Sigmoid colon (tissue), 4 donors: ENCODE data around the gene ARHGAP15.

ENCODE experiments used
- POLR2A ChIP-seq, 2 donors: fragments of 450-650 bp; IDR thresholded peaks; one replicate each; pipeline ENCODE4 v1.6.1; 2016; ENCODE audit warnings: antibody characterized with exemption in 2 of 2, mild to moderate bottlenecking in 2 of 2, moderate library complexity in 2 of 2
- POLR2AphosphoS5 ChIP-seq, 4 donors: sonication (generic); formaldehyde crosslinking; IDR thresholded peaks; one replicate each; pipeline ENCODE4 v1.6.1; 2017; ENCODE audit warnings: antibody characterized with exemption in 4 of 4
- TF ChIP-seq, protein P1 (sequence below), 4 experiments: fragments of 450-650 bp in 3 of 4; fragments of 200-600 bp in 1 of 4; IDR thresholded peaks; one replicate each; pipeline ENCODE4 v1.5.1; 2016 to 2019; ENCODE audit warnings: antibody characterized with exemption in 4 of 4, mild to moderate bottlenecking in 3 of 4, moderate library complexity in 2 of 4

DNA sequence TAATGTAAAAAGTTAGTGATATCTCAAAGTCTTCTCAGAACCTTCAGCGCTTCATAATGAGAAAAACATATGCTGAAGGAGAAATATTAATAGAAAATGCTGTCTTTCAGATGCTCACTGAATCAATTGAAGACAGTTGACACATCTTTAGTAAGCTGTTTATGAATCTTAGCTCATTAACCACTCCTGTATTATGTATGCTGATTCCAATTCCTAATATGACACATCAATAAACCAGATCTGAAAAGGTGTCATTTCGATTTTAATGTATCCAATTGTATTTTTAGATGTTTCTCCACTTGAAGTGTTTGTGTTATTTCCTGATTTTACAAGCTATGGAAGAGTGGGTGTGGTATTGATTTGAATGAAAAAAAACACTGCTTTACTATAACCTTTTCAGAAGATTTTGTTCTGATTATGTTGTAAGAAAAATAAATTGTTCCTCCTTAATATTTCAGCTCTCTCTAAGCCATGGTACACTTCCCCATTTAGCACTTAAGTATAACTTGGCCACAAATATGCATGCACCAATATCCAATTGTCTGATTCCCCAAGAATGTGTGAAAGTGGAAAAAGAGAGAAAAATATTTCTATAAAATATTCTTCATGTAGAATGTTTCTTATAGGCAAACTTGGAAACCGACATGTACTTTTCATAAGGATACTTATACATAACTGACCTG is 569.8 kb downstream of the ARHGAP15 start:
- TF ChIP-seq POLR2AphosphoS5 (IDR thresholded peaks at IDR 0.05) (no peak), POLR2A (IDR thresholded peaks at IDR 0.05) (no peak)
- TF ChIP-seq, protein P1, sequence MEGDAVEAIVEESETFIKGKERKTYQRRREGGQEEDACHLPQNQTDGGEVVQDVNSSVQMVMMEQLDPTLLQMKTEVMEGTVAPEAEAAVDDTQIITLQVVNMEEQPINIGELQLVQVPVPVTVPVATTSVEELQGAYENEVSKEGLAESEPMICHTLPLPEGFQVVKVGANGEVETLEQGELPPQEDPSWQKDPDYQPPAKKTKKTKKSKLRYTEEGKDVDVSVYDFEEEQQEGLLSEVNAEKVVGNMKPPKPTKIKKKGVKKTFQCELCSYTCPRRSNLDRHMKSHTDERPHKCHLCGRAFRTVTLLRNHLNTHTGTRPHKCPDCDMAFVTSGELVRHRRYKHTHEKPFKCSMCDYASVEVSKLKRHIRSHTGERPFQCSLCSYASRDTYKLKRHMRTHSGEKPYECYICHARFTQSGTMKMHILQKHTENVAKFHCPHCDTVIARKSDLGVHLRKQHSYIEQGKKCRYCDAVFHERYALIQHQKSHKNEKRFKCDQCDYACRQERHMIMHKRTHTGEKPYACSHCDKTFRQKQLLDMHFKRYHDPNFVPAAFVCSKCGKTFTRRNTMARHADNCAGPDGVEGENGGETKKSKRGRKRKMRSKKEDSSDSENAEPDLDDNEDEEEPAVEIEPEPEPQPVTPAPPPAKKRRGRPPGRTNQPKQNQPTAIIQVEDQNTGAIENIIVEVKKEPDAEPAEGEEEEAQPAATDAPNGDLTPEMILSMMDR (IDR thresholded peaks at IDR 0.05): no peak
